ENCODE data around the gene PHF21A. TPM values are rescaled to one million over a fixed set of nuclear protein-coding genes. Genes with fewer than 3 reads are reported as not detected.

The PHF21A gene
- polyA plus RNA-seq, 6 donors from 2014 or later = 0.28 to 19.0 (median 12.3) TPM

DNA sequence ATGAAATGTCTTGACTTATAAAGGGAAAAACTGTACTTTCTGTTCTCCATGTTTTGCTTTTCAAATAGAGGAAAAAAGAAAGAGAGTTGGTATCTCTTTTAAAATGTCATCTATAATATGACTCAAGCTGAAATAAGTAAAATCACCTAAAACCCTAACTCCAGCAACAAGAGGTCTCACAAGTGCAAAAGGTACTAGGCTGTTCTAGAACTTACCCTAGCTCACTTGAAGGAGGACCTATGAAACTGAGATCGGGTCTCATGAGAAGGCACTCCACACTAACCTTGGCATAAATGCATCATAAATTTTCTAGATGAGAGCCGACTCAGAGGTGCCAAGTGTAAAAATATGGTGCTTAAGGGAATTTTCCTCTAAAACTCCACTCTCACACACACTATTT lies 63.8 kb downstream of the PHF21A start:
- peaks cover 0 to 13% of the 10 kb centered on the region in 2 donors for H3K36me3 Mint-ChIP-seq
- H3K27ac Mint-ChIP-seq = peak overlapping the region in 2 of 6 donors; percentile 16 to 34
- no peaks in the 10 kb centered on the region for H3K27me3 Mint-ChIP-seq
- H3K9me3 Mint-ChIP-seq = no peaks in the 10 kb centered on the region
- ATAC-seq (ENCODE audit: low read depth in 2 of 2) (no peak), DNase-seq (no peak)
- H3K4me1 Mint-ChIP-seq = peaks cover 0 to 10% (median 7%) of the 10 kb centered on the region in 3 donors
- no peak overlapping the region for H3K4me3 Mint-ChIP-seq

DNA sequence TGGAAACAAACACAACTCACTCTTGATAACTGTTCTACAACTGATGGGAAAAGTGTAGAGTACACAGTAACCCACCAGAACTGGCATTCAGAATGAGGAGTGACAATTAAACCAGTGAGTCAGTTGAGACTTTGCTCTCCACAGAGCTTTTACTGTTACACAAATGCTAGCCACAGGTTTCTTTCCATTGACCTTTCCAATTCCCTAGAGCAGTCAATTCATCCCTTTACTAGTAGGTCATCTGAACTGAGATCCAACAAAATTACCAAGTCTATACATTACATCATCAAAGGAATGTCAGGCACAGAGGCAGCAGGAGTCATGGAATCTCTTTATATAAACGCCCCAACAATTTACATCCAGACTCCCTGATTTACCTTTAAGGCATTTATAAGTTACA lies 65.9 kb downstream of the PHF21A start:
- H3K4me3 Mint-ChIP-seq = no peak overlapping the region
- no peak overlapping the region for H3K27ac Mint-ChIP-seq
- no peaks in the 10 kb centered on the region for H3K27me3 Mint-ChIP-seq
- no peaks in the 10 kb centered on the region for H3K36me3 Mint-ChIP-seq
- DNase-seq = no peak
- no peak for ATAC-seq (ENCODE audit: low read depth in 2 of 2)
- no peaks in the 10 kb centered on the region for H3K9me3 Mint-ChIP-seq
- peaks cover 0 to 18% (median 7%) of the 10 kb centered on the region in 3 donors for H3K4me1 Mint-ChIP-seq

DNA sequence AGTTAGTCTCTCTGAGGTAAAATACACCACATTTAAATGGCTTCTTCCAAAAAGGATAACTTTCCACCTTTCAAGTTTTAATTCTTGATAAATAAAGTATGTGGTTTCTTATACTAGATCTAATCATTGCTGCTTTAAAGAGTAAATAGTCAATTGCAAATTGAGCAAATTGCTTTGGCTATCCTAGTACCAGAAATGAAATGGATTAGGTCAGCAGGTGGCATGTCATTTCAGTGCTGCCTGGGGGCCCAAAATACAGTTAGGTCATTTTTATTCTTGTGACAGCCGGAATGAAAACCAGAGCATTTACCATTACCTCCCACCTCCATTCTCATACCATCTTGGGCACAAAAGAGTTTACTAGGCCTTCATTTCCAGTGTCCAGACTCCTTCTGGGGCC lies 70.2 kb downstream of the PHF21A start:
- DNase-seq (no peak), ATAC-seq (ENCODE audit: low read depth in 2 of 2) (no peak)
- Mint-ChIP-seq H3K4me3 (no peak overlapping the region), H3K27ac (no peak overlapping the region), H3K36me3 (peaks cover 12 to 22% of the 10 kb centered on the region in 2 donors), H3K9me3 (peaks cover 0 to 8% (median 3%) of the 10 kb centered on the region in 7 donors), H3K27me3 (no peaks in the 10 kb centered on the region), H3K4me1 (peaks cover 12 to 28% (median 18%) of the 10 kb centered on the region in 3 donors)

DNA sequence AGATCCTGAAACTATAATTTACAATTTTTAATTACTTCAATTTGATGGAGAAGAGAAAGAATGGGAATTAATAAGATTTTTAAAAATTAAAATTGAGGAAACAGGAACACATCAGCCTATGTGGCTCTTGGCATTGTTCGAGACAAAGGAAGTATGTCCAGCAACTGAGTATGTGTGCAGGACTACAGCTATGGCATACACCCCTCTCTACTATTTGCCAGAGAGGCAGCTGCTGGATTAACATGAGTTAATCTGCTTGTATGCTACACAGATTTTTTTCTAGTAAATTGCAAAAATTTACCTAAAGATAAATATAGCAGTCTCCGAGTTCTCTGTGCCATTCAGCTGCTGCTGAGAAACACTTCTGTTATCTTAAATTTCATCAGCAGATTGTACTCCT lies 70.6 kb downstream of the PHF21A start:
- DNase-seq (no peak), ATAC-seq (ENCODE audit: low read depth in 2 of 2) (no peak)
- Mint-ChIP-seq H3K27ac (peak overlapping the region in 1 of 6 donors; percentile 68), H3K4me3 (no peak overlapping the region), H3K9me3 (peaks cover 0 to 8% (median 3%) of the 10 kb centered on the region in 7 donors), H3K36me3 (peaks cover 12 to 22% of the 10 kb centered on the region in 2 donors), H3K4me1 (peaks cover 13 to 27% (median 19%) of the 10 kb centered on the region in 3 donors), H3K27me3 (no peaks in the 10 kb centered on the region)

DNA sequence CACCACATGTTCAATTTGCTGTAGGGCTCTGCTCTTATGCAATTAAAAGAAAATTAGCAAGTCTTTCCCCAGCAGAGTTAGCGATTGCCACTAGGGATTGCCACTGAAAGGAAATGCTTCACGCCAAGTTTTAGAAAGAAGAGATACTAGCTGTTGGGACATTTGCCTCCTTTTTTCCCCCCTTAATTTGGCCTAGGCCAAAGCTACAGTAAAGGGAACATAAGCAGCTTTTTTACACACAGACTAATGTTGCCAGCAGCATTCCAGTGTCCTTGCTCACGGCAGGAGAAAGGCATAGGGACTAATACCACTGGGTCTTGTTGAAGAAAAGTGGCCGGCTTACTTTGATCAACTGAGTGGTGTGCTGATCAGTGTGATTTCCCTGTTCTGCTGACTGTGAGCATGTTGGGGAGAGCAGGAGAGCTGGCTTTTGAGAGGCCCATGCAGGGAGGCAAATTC lies 71.2 kb downstream of the PHF21A start:
- no peak overlapping the region for H3K27ac Mint-ChIP-seq
- H3K9me3 Mint-ChIP-seq = peaks cover 0 to 8% (median 3%) of the 10 kb centered on the region in 7 donors
- peaks cover 12 to 22% of the 10 kb centered on the region in 2 donors for H3K36me3 Mint-ChIP-seq
- no peaks in the 10 kb centered on the region for H3K27me3 Mint-ChIP-seq
- peaks cover 13 to 22% (median 18%) of the 10 kb centered on the region in 3 donors for H3K4me1 Mint-ChIP-seq
- ATAC-seq (ENCODE audit: low read depth in 2 of 2) = no peak
- no peak for DNase-seq
- no peak overlapping the region for H3K4me3 Mint-ChIP-seq

DNA sequence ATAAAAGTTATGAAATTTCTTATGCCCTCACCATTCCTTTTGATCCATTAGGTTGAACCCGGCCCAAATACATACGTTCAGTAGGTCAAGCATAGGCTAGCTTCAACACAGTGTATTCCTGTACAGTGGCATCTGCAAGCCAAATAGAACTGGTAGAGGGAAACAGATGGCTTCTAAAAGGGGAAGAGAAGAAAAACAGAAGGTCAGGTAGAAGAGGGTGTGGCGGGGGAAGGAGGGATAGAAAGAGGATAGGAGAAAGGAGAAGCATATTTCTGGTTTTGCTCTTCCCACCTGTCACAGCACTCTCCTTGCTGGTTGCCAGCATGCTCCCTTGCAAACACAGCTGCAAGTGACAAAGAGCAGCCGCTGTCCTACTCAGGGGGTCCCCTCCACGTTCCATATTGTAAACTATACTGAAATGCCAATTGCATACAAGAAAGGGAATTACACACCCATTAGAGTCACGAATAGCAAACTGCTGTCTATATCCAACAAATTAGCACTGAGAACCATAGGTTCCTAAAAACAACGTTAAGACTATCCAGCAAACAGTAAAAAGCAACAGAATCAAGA lies 71.8 kb downstream of the PHF21A start:
- Mint-ChIP-seq H3K27me3 (no peaks in the 10 kb centered on the region), H3K36me3 (peaks cover 12 to 22% of the 10 kb centered on the region in 2 donors), H3K9me3 (peaks cover 0 to 8% (median 3%) of the 10 kb centered on the region in 7 donors), H3K27ac (peak overlapping the region in 1 of 6 donors; percentile 34), H3K4me1 (peaks cover 13 to 22% (median 19%) of the 10 kb centered on the region in 3 donors), H3K4me3 (no peak overlapping the region)
- DNase-seq (no peak), ATAC-seq (ENCODE audit: low read depth in 2 of 2) (no peak)

DNA sequence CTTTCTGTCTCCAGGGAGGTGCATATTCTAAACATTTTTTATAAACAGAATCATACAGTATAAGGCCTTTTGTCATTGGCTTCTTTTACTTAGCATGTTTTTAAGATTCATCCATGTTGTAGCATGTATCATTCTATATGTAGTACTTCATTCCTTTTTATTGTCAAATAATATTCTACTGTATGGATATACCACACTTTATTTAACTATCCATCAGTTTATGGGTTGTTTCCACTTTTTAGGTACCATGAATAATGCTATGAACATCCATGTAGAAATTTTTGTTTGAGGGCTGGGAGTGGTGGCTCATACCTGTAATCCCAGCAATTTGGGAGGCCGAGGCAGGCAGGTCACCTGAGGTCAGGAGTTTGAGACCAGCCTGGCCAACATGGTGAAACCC lies 73.1 kb downstream of the PHF21A start:
- Mint-ChIP-seq H3K4me1 (peaks cover 13 to 22% (median 19%) of the 10 kb centered on the region in 3 donors), H3K27me3 (no peaks in the 10 kb centered on the region), H3K4me3 (peak overlapping the region in 1 of 8 donors; percentile 9), H3K27ac (no peak overlapping the region), H3K9me3 (peaks cover 0 to 8% (median 3%) of the 10 kb centered on the region in 7 donors), H3K36me3 (peaks cover 12 to 22% of the 10 kb centered on the region in 2 donors)
- DNase-seq (no peak), ATAC-seq (ENCODE audit: low read depth in 2 of 2) (no peak)

DNA sequence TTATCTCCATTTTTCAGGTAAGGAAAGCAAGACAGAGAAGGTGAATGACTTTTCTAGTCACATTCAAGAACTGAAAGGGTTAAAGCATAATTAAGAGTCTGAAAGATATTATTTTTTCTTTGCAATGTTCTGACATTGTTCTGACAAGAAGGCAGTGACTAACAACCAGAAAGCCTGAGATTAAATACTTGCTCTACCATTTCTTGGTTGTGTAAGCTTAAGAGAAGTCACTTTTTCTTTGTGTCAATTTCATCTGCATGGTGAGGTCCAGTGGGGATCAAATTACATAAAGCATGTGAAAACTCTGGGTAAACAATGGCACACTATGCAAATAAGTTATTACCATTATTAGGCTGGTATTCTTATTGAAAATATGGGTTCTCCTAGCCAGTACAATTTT lies 73.7 kb downstream of the PHF21A start:
- no peak overlapping the region for H3K27ac Mint-ChIP-seq
- DNase-seq (no peak), ATAC-seq (ENCODE audit: low read depth in 2 of 2) (no peak)
- H3K4me3 Mint-ChIP-seq = no peak overlapping the region
- peaks cover 13 to 22% (median 19%) of the 10 kb centered on the region in 3 donors for H3K4me1 Mint-ChIP-seq
- H3K27me3 Mint-ChIP-seq = no peaks in the 10 kb centered on the region
- H3K9me3 Mint-ChIP-seq = peaks cover 0 to 8% (median 3%) of the 10 kb centered on the region in 7 donors
- peaks cover 12 to 22% of the 10 kb centered on the region in 2 donors for H3K36me3 Mint-ChIP-seq

DNA sequence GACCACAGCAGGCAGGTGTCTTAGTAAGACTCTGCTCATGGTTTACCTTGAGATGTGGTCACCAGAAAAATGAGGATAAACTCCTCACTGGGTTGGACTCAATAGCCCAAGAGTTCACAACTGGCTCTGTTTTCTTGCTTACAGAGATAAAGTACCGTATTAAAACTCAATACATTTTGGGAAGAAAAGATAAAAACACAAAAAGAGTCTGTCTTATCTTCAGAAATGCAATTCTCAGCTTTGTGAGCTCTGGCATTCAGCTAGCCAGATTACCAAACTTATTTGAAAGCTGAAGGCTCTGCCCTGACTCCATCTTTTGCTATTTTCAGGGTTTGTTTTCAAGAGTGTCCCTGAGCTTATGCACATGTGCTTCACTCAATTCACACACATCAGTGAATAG lies 75.4 kb downstream of the PHF21A start:
- no peak overlapping the region for H3K4me3 Mint-ChIP-seq
- DNase-seq (no peak), ATAC-seq (ENCODE audit: low read depth in 2 of 2) (no peak)
- H3K4me1 Mint-ChIP-seq = peaks cover 16 to 25% (median 25%) of the 10 kb centered on the region in 3 donors
- peaks cover 12 to 22% of the 10 kb centered on the region in 2 donors for H3K36me3 Mint-ChIP-seq
- H3K27ac Mint-ChIP-seq = no peak overlapping the region
- peaks cover 0 to 8% (median 3%) of the 10 kb centered on the region in 7 donors for H3K9me3 Mint-ChIP-seq
- H3K27me3 Mint-ChIP-seq = no peaks in the 10 kb centered on the region

DNA sequence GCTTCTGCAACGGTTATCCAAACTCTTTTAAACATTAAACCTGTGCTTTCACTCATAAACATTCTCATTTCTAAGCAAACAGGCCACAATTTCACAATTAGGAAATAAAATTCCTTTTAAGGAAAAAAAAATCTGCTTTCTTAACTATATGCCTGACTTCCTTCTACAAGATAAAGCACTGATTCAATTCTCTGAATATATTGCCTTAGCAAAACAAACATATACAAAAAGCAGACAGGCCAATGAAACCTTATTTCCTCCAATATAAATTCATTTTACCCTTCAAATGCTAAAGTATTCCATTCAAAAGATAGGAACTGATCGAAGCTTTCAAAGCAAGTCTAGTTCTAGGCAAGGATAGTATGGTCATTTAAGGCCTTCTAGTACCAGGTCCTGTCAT lies 76.7 kb downstream of the PHF21A start:
- no peak overlapping the region for H3K27ac Mint-ChIP-seq
- no peak for ATAC-seq (ENCODE audit: low read depth in 2 of 2)

DNA sequence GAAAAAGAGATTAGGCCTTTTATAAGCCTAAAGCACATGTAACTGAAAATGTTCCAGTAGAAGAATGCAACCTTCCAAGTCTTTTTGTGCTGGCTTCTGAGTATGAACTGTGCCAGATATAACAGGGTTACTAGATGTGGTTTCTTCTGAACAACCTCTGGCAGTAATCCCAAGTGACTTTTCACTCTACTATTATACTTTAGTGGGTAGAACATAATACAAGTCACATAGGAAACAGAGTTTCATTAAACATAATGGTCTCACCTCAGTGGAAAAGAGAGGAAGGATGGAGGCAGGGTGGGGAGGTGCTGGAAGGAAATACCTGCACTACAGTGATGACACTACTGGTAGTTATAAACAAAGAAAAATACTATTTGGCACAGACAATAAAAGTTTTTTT lies 81.3 kb downstream of the PHF21A start:
- no peak for DNase-seq
- no peaks in the 10 kb centered on the region for H3K9me3 Mint-ChIP-seq
- no peaks in the 10 kb centered on the region for H3K27me3 Mint-ChIP-seq
- H3K4me3 Mint-ChIP-seq = no peak overlapping the region
- H3K4me1 Mint-ChIP-seq = peaks cover 14 to 37% (median 21%) of the 10 kb centered on the region in 3 donors
- H3K27ac Mint-ChIP-seq = peak overlapping the region in 1 of 6 donors; percentile 83
- ATAC-seq (ENCODE audit: low read depth in 2 of 2) = no peak
- H3K36me3 Mint-ChIP-seq = no peaks in the 10 kb centered on the region

More for the DNA sequence above, 76.7 kb downstream of the PHF21A start:
- Mint-ChIP-seq H3K27me3 (no peaks in the 10 kb centered on the region), H3K4me1 (peaks cover 24 to 32% (median 31%) of the 10 kb centered on the region in 3 donors), H3K4me3 (no peak overlapping the region), H3K9me3 (peaks cover 0 to 8% (median 3%) of the 10 kb centered on the region in 7 donors), H3K36me3 (peaks cover 11 to 17% of the 10 kb centered on the region in 2 donors)
- DNase-seq = no peak

DNA sequence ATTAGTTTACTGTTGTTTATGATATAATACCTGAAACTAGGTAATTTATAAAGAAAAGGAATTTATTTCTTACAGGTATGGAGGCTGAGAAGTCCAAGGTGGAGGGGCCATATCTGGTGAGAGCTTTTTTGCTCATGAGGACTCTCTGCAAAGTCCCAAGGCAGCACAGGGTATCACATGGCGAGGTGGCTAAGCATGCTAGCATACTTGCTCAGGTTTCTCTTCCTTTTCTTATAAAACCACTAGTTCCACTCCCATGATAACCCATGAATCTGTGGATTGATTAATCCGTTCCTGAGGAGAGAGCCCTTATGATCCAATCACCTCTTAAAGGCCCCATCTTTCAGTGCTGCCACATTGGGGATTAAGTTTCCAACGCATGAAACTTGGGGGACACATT lies 82.7 kb downstream of the PHF21A start:
- Mint-ChIP-seq H3K4me3 (no peak overlapping the region), H3K27ac (peak overlapping the region in 4 of 6 donors; percentile 6 to 77 (median 24)), H3K4me1 (peaks cover 17 to 37% (median 23%) of the 10 kb centered on the region in 3 donors), H3K9me3 (no peaks in the 10 kb centered on the region), H3K36me3 (peaks cover 7 to 8% of the 10 kb centered on the region in 2 donors), H3K27me3 (no peaks in the 10 kb centered on the region)
- DNase-seq = no peak
- ATAC-seq (ENCODE audit: low read depth in 2 of 2) = peak in 1 of 2 donors; percentile 33

DNA sequence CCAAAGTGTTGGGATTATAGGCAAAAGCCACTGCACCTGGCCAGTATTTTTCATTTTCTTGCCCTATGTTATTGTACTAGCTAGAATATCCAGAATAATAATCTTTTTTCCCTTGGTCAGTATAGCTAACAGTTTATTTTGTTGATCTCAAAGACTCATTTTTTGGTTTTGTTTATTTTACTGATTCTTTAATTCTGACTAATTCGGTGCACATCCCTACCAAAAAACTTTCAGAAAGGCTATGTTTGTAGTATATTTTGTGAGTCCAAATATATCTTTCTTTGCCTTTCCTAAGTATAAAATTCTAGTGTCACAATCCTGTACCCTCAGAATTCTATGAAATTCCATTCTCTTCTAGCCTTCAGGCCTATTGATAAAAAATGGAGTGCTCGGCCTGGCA lies 84.3 kb downstream of the PHF21A start:
- peaks cover 7 to 8% of the 10 kb centered on the region in 2 donors for H3K36me3 Mint-ChIP-seq
- no peaks in the 10 kb centered on the region for H3K27me3 Mint-ChIP-seq
- peaks cover 17 to 37% (median 23%) of the 10 kb centered on the region in 3 donors for H3K4me1 Mint-ChIP-seq
- ATAC-seq (ENCODE audit: low read depth in 2 of 2) (no peak), DNase-seq (no peak)
- no peaks in the 10 kb centered on the region for H3K9me3 Mint-ChIP-seq
- peak overlapping the region in 1 of 6 donors; percentile 58 for H3K27ac Mint-ChIP-seq
- no peak overlapping the region for H3K4me3 Mint-ChIP-seq

DNA sequence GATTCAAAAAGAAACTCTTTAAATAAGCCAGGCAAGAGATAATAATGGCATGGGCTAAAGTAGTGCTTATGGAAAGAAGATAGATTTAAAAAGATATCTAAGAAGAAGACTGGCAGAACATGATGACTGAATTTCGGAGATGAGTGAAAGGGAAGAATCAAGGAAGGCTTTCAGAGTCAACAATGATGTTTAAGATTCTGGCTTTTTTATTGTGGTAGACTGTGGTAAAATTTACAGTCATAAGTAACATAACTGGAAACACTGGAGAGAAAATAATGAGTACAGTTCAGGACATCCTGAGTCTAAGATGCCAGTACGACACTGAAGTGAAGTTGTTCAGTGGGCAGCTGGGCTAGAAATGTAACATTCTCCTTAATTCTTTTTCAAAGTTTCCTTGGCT lies 85.2 kb downstream of the PHF21A start:
- ATAC-seq (ENCODE audit: low read depth in 2 of 2) (no peak), DNase-seq (no peak)
- H3K36me3 Mint-ChIP-seq = peaks cover 7 to 8% of the 10 kb centered on the region in 2 donors
- H3K4me3 Mint-ChIP-seq = no peak overlapping the region
- no peaks in the 10 kb centered on the region for H3K27me3 Mint-ChIP-seq
- H3K4me1 Mint-ChIP-seq = peaks cover 13 to 33% (median 26%) of the 10 kb centered on the region in 3 donors
- H3K9me3 Mint-ChIP-seq = no peaks in the 10 kb centered on the region
- peak overlapping the region in 1 of 6 donors; percentile 17 for H3K27ac Mint-ChIP-seq
